OCI-LY1 (cell line): ENCODE measurements around the gene PTGS1.

ENCODE experiments used
- EZH2 ChIP-seq: fragments of 200-600 bp; sonication (generic), shearing (Covaris generic); IDR thresholded peaks from 2 replicates; pipeline ENCODE4 v1.8.0; 2017; ENCODE audit warnings: borderline replicate concordance, mixed run types, mild to moderate bottlenecking, antibody characterized with exemption, low read length, moderate library complexity, mixed read lengths
- TF ChIP-seq, protein P1 (sequence below): fragments of 200-600 bp; sonication (generic), shearing (Covaris generic); IDR thresholded peaks from 2 replicates; pipeline ENCODE4 v1.5.1; 2017; ENCODE audit warnings: mild to moderate bottlenecking, antibody characterized with exemption, low read length, moderate library complexity, mixed read lengths

- TF ChIP-seq, protein P1, sequence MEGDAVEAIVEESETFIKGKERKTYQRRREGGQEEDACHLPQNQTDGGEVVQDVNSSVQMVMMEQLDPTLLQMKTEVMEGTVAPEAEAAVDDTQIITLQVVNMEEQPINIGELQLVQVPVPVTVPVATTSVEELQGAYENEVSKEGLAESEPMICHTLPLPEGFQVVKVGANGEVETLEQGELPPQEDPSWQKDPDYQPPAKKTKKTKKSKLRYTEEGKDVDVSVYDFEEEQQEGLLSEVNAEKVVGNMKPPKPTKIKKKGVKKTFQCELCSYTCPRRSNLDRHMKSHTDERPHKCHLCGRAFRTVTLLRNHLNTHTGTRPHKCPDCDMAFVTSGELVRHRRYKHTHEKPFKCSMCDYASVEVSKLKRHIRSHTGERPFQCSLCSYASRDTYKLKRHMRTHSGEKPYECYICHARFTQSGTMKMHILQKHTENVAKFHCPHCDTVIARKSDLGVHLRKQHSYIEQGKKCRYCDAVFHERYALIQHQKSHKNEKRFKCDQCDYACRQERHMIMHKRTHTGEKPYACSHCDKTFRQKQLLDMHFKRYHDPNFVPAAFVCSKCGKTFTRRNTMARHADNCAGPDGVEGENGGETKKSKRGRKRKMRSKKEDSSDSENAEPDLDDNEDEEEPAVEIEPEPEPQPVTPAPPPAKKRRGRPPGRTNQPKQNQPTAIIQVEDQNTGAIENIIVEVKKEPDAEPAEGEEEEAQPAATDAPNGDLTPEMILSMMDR = no peak
- no peak for TF ChIP-seq EZH2
Measured at GRCh38 chr9:122406070-122406890, 35.5 kb downstream of the PTGS1 start.
